Activated naive CD8-positive, alpha-beta T cell treated with anti-CD3 and anti-CD28 coated beads, Interleukin-2, amount 50 U/mL, for 16 hours (primary cell): ENCODE measurements around the gene FASTK.
"Not testable (repeated sequence)": the region's sequence is repeated elsewhere in the genome, so short reads cannot be mapped to it uniquely, and the experiment has no call there.

Source experiments
- DNase-seq: peaks from one replicate; pipeline ENCODE4 v3.0.0-alpha.2; 2020; ENCODE audit warnings: low read depth, low spot score

FASTK gene

GRCh38 chr7:151047976-151048815 lies 32.4 kb downstream of the FASTK start, which contains the start of gene ASIC3:
ASIC3 (plus strand) TSS chr7:151048531; CDS start chr7:151048886, 355 bp downstream.
- no peak for DNase-seq

GRCh38 chr7:151046603-151047573 lies 33.7 kb downstream of the FASTK start:
- DNase-seq, result no peak

GRCh38 chr7:151045967-151046366 lies 34.6 kb downstream of the FASTK start:
- DNase-seq, result no peak

- no peak for DNase-seq
Measured at GRCh38 chr7:151045262-151045661, 35.3 kb downstream of the FASTK start.

- DNase-seq, result no peak
Measured at GRCh38 chr7:151043959-151044358, 36.6 kb downstream of the FASTK start.

GRCh38 chr7:151043449-151043848 lies 37.2 kb downstream of the FASTK start:
- DNase-seq, result not testable (repeated sequence)

- no peak for DNase-seq
Measured at GRCh38 chr7:151040616-151041375, 39.8 kb downstream of the FASTK start.

- no peak for DNase-seq
Measured at GRCh38 chr7:151039850-151040548, 40.6 kb downstream of the FASTK start.

GRCh38 chr7:151038951-151039849 lies 41.4 kb downstream of the FASTK start:
- peak; percentile 68 for DNase-seq

- no peak for DNase-seq
Measured at GRCh38 chr7:151035902-151036301, 44.7 kb downstream of the FASTK start.

GRCh38 chr7:151035026-151035717 lies 45.4 kb downstream of the FASTK start:
- no peak for DNase-seq

- DNase-seq, result no peak
Measured at GRCh38 chr7:151034312-151035025, 46.1 kb downstream of the FASTK start.

- no peak for DNase-seq
Measured at GRCh38 chr7:151033864-151034249, 46.8 kb downstream of the FASTK start.

- DNase-seq, result no peak
Measured at GRCh38 chr7:151032936-151033863, 47.4 kb downstream of the FASTK start.

- no peak for DNase-seq
Measured at GRCh38 chr7:151031011-151031410, 49.6 kb downstream of the FASTK start.

- no peak for DNase-seq
Measured at GRCh38 chr7:151028948-151029501, 51.6 kb downstream of the FASTK start.
